GM21423 (cell line): ENCODE measurements around the gene MBTPS1.

Experiments
- ATAC-seq: cut with Tn5 transposase; IDR thresholded peaks from one replicate; pipeline ENCODE4 v1.9.1; 2021; ENCODE audit warnings: mild to moderate bottlenecking, moderate library complexity; ENCODE audit not compliant: unreplicated experiment

The MBTPS1 gene

DNA sequence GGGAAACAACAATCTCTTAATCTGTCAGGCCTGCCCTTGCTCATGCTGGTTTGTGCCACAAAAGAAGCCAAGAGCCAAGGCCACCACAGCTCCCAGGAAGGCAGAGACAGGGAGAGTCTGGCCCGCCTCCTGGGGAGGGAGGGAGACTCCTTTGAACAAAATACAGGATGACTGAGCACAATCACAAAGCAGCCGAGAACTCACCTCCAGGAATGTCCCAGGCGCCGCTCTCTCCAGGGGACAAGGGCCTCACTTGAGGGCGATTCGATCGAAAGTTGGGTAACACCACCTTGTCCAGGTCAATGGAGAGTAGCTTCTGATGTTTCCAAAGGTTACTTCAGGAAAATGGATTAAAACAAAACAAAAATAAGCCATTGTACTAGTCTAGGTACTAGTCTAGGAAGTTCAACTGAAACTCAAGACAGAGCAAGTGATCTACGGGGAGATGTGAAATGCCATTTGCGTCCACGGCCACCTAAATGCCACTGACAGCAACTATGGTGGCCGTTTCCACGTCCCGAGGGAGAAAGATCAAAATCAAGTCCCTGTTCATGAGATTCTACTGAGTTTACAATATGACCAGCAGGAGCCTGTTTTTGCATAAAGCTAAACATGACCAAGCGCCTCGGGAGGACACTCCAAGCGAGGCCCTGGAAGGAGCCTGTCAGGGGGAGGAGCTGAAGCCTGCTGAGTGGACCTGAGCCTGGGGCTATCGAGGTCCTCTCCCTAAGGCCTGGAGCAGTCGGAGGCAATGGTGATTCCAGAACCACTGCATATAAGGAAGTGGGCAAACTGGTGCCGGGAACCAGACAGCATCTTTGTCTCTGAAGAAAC, 60.7 kb downstream of the MBTPS1 start:
- ATAC-seq = no peak

DNA sequence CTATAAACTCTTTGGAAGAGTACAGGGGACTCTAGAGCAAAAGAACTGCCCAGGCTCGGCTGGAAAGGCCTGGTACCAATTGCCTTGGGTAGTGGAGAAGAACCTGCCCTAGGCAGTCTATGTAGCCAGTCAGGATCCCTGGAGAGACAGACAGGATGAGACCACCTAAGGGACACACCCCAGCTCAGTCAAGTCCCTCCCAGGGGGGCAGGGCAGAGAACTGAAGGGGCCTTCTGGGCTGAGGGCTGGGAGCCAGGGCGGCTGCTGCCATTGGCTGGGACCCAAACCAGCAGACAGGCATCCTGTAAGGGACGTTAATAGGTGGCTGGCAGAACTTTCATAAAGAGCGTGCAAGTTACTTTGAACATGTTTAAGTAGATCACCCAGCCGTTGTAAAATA, 61.4 kb downstream of the MBTPS1 start:
- no peak for ATAC-seq

DNA sequence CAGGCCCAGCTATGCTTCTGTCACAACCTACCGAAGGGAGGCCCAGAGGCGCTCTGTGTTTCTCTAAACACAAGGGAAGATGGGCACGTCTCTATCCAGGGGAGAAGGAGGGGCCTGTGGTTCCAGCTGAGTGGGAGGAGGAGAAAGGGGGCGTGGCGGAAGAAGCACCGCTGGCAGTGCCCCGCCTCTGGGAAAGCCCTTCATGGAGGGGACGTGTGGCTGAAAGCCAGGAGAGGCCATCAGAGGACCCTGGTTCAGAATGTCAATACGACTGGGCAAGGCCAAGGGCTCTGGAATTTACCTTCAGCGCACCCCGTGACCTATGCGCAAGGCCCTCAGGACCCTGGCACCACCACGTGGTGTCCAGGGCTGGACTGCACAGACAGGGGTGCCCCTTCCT, 61.8 kb downstream of the MBTPS1 start:
- no peak for ATAC-seq

- no peak for ATAC-seq
These were observed 62.5 kb downstream of the MBTPS1 start for GRCh38 chr16:84054271-84054670.

DNA sequence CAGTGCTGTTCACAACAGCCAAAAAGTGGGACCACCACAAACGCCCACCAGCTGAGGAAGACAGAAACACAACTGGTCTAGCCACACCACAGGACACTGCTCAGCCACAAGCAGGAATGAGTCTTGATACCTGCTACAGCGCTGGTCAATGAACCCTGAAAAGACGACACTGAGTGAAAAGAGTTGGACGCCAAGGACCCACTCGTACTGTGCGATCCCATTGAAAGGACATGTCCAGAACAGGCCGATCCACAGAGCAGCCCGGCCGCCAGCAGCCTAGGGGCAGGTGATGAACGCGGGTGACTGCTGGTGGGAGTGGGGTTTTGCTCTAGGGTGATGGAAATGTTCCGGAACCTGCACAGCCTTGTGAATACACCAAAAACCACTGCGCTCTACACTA, 63.5 kb downstream of the MBTPS1 start:
- no peak for ATAC-seq

DNA sequence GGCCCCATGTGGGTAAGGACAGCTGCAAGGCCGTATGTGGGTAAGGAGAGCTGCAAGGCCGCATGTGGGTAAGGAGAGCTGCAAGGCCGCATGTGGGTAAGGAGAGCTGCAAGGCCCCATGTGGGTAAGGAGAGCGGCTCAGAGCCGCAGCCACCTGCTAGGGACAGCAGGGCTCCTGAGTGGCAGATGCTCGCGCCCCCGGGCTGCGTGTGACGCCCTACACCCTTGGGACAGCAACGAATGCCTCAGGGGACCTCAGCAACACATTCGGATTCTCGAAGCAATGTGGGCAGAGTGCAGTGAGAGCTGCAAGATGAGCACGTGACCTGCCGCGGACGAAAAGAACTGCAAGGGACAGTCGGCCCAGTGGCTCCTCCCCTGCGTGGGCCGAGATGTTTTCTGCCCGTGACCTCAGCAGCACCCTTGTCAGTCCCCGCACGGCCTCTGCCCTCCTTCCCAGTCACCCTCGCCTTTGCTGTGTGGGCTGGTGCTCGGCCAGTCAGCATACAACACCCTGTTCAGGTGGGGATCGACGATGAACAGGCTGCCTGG, 64.6 kb downstream of the MBTPS1 start:
- ATAC-seq = no peak

- no peak for ATAC-seq
These were observed 66.4 kb downstream of the MBTPS1 start for GRCh38 chr16:84050316-84050715.

- no peak for ATAC-seq
These were observed 67.2 kb downstream of the MBTPS1 start for GRCh38 chr16:84049403-84050060.

- ATAC-seq = no peak
These were observed 67.9 kb downstream of the MBTPS1 start for GRCh38 chr16:84048871-84049270.

DNA sequence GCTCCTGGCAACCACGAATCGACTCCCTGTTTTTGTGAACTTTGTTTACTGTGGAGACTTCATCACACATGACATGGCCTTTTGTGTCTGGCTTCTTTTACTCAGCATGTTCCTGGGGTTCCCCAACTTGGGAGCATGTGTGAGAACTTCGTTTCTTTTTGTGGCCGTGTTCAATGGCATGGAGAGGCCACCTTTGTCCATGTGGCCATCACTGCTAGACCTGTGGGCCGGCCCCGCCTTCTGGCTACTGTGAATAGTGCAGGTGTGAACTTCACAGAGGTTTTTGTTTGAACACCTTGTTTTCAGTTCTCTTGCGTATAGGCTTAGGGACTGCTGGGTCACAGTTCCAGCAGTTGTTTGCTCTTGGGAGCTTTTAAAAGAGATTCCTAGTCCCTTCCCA, 68.5 kb downstream of the MBTPS1 start:
- ATAC-seq = no peak

GRCh38 chr16:84047626-84048025, 69.1 kb downstream of the MBTPS1 start:
- no peak for ATAC-seq

DNA sequence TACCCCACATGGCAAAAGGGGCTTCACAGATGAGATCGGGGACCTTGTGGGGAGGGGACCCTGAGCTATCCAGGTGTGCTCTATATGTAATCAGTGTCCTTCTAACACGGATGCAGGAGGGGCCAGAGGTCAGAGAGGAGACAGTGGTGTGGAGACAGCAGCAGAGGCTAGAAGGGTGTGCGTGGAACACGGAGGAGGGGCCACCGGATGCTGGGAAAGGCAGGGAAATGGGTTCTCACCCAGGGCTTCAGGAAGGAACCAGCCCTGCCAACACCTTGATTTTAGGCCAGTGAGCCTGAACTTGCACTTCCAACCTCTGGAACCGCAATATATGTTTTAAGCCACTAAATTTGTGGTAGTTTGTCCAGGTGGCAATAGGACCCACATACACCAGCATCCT, 69.5 kb downstream of the MBTPS1 start:
- no peak for ATAC-seq

DNA sequence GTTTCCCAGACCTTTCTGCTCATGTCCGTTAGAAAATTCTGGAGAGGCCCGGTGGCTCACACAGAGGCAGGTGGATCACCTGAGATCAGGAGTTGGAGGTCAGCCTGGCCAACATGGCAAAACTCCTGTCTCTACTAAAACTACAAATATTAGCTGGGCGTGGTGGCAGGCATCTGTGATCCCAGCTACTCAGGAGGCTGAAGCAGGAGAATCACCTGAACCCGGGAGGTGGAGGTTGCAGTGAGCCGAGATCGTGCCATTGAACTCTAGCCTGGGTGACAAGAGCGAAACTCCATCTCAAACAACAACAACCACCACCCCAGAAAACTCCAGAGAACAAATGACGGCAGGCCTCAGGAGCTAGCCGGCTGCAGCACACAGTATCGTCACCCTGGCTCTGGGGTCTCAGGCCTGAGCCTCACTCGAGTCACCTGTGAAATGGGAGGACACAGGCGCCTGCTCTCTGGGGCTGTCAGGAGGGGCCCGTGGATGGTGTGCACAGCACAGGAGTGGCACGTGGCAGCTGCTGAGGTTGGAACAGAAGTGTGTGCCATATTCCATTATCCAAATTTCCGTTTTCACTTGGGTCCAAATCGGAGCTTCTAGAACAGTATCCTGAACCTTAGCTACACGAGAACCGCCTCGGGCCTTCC, 70.8 kb downstream of the MBTPS1 start:
- ATAC-seq = no peak

- ATAC-seq = no peak
These were observed 71.5 kb downstream of the MBTPS1 start for GRCh38 chr16:84045001-84045817.

- ATAC-seq = no peak
These were observed 72.6 kb downstream of the MBTPS1 start for GRCh38 chr16:84044118-84044488.

- no peak for ATAC-seq
These were observed 73.1 kb downstream of the MBTPS1 start for GRCh38 chr16:84043486-84044117.

- ATAC-seq = no peak
These were observed 73.8 kb downstream of the MBTPS1 start for GRCh38 chr16:84042879-84043485.

DNA sequence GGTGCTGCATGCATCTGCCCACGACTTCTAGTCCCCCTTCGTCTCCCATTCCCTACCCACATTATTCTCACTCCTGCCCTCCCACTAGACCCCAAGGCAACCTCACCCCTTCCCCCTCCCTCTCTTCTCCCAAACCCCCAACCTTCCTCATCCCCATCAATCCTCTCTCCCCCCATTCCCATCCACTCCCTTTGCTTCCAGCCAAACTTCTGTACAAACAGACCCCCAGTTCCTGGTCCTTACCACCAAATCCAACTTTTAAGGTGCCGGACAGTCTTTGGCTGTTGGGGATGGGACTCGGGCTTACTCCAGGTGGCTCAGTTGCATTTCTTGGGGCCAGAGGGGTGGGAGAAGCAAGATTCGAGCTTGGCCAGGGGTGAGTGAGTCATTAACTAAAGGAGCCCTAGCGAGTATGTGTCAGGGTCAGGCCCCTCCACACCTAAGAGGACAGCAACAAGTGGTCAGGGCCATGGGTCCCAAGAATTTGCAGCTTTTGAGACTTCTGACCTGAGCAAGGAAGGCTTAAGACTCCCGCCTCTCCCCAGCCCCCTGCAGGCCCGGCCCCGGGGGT, 74.3 kb downstream of the MBTPS1 start, which contains the start of gene SLC38A8:
Gene SLC38A8 (minus strand): TSS at position 488 of the 571 bp plus-strand sequence. CDS start 638 bp downstream, outside the sequence.
- ATAC-seq = no peak

- no peak for ATAC-seq
These were observed 74.9 kb downstream of the MBTPS1 start for GRCh38 chr16:84041881-84042280.
